Peyer's patch (tissue), 4 donors: ENCODE data around the gene INPP5A. TPM values are rescaled to one million over a fixed set of nuclear protein-coding genes. Genes with fewer than 3 reads are reported as not detected.

Experiments
- DNase-seq, 3 donors: peaks; one replicate each; pipeline ENCODE4 v3.0.0-alpha.2; 2017 to 2019
- H3K27ac ChIP-seq, 4 donors: fragments of 200-600 bp; sonication (generic); one replicate each; pipeline ENCODE4 v1.5.1; 2016 to 2019
- H3K27me3 ChIP-seq, 2 donors: fragments of 200-600 bp; sonication (generic); one replicate each; pipeline ENCODE4 v1.5.1; 2019
- H3K36me3 ChIP-seq, 3 donors: fragments of 200-600 bp; sonication (generic); one replicate each; pipeline ENCODE4 v1.5.1; 2016 to 2019
- H3K4me1 ChIP-seq, 4 donors: fragments of 200-600 bp; sonication (generic); one replicate each; pipeline ENCODE4 v1.5.1; 2016 to 2019
- H3K4me3 ChIP-seq, 4 donors: fragments of 200-600 bp; sonication (generic); 1 replicate in 3 of 4; 2 replicates in 1 of 4; pipeline ENCODE4 v1.5.1; 2016 to 2019; ENCODE audit warnings: mild to moderate bottlenecking in 1 of 4
- H3K9me3 ChIP-seq, 4 donors: fragments of 200-600 bp; sonication (generic); one replicate each; pipeline ENCODE4 v1.5.1; 2016 to 2019; ENCODE audit warnings: mild to moderate bottlenecking in 1 of 4
- POLR2A ChIP-seq, 2 donors: fragments of 450-650 bp; IDR thresholded peaks; one replicate each; pipeline ENCODE4 v1.5.1; 2017; ENCODE audit warnings: antibody characterized with exemption in 2 of 2, mild to moderate bottlenecking in 2 of 2, moderate library complexity in 2 of 2
- total RNA-seq, 4 donors: library from RNA; depleted of rRNA; stranded (reverse); fragments of >200 nt; gene quantifications; one replicate each; pipeline ENCODE4 v1.1.0, GENCODE V29; 2016
- TF ChIP-seq, protein P1 (sequence below), 6 experiments: fragments of 450-650 bp in 4 of 6; fragments of 200-600 bp in 2 of 6; sonication (generic) in 1 of 6; IDR thresholded peaks; one replicate each; pipeline ENCODE4 v1.5.1; 2017 to 2019; ENCODE audit warnings: antibody characterized with exemption in 6 of 6, mild to moderate bottlenecking in 3 of 6, moderate library complexity in 1 of 6

INPP5A gene
- total RNA-seq, 4 donors from 2014 or later, result 33.8 to 76.4 (median 38.1) TPM

DNA sequence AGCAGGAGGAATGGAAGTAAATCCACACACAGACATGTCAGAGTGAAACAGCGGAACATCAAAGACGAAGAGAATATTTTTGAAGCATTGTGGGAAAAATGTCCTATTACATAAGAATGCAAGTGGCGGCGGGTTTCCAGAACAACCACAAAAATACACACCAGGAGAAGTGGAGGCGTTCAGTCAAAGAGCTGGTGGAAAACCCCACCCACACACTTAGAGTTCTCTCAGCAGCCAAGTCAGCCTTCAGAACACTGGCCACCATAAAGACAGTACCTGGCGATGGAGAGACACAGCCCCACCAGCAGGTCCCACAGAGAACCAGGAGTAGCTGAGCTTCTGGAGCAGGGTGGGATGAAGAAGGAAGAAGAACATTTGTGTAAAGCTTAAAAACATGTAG lies 224.7 kb downstream of the INPP5A start:
- DNase-seq, result no peak
- Histone ChIP-seq H3K4me1 (no peaks in the 10 kb centered on the region), H3K27ac (no peak overlapping the region), H3K27me3 (no peaks in the 10 kb centered on the region), H3K4me3 (no peak overlapping the region), H3K9me3 (no peaks in the 10 kb centered on the region), H3K36me3 (peaks cover 0 to 16% (median 0%) of the 10 kb centered on the region in 3 donors)
- TF ChIP-seq, protein P1, sequence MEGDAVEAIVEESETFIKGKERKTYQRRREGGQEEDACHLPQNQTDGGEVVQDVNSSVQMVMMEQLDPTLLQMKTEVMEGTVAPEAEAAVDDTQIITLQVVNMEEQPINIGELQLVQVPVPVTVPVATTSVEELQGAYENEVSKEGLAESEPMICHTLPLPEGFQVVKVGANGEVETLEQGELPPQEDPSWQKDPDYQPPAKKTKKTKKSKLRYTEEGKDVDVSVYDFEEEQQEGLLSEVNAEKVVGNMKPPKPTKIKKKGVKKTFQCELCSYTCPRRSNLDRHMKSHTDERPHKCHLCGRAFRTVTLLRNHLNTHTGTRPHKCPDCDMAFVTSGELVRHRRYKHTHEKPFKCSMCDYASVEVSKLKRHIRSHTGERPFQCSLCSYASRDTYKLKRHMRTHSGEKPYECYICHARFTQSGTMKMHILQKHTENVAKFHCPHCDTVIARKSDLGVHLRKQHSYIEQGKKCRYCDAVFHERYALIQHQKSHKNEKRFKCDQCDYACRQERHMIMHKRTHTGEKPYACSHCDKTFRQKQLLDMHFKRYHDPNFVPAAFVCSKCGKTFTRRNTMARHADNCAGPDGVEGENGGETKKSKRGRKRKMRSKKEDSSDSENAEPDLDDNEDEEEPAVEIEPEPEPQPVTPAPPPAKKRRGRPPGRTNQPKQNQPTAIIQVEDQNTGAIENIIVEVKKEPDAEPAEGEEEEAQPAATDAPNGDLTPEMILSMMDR (IDR thresholded peaks at IDR 0.05), result no peak
- TF ChIP-seq POLR2A (IDR thresholded peaks at IDR 0.05), result no peak

DNA sequence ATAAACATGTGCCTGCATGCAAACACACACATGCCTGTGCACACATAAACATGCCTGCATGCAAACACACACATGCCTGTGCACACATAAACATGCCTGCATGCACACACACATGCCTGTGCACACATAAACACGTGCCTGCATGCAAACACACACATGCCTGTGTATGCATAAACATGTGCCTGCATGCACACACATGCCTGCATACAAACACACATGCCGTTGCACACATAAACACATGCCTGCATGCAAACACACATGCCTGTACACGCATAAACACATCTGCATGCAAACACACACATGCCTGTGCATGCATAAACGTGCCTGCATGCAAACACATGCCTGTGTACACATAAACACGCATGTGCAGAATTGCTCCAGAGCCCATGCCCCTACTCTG lies 226.0 kb downstream of the INPP5A start:
- Histone ChIP-seq H3K4me3 (no peak overlapping the region), H3K27ac (no peak overlapping the region), H3K36me3 (peaks cover 0 to 14% (median 0%) of the 10 kb centered on the region in 3 donors), H3K9me3 (no peaks in the 10 kb centered on the region), H3K27me3 (no peaks in the 10 kb centered on the region), H3K4me1 (no peaks in the 10 kb centered on the region)
- no peak for DNase-seq
- TF ChIP-seq, protein P1 (IDR thresholded peaks at IDR 0.05), result no peak
- no peak for TF ChIP-seq POLR2A (IDR thresholded peaks at IDR 0.05)

DNA sequence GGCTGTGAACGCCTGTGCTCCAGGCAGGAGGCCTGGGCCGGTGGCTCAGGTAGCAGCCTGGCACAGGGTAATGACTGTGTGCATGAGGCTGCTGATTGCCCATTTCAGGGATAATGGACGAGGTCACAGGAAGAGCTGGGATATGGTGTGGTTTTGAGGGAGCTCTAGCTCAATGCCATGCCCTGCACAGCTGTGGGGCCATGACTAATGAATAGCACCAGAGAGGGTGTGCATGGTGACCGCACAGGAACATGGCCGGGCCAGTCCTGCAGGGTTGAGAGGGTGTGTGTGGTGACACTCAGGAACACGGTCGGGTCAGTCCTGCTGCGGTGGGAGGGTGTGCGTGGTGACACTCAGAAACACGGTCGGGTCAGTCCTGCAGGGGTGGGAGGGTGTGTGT lies 226.5 kb downstream of the INPP5A start:
- Histone ChIP-seq H3K36me3 (peaks cover 0 to 17% (median 0%) of the 10 kb centered on the region in 3 donors), H3K27me3 (no peaks in the 10 kb centered on the region)
- TF ChIP-seq, protein P1 (IDR thresholded peaks at IDR 0.05), result no peak
- TF ChIP-seq POLR2A (IDR thresholded peaks at IDR 0.05), result no peak

DNA sequence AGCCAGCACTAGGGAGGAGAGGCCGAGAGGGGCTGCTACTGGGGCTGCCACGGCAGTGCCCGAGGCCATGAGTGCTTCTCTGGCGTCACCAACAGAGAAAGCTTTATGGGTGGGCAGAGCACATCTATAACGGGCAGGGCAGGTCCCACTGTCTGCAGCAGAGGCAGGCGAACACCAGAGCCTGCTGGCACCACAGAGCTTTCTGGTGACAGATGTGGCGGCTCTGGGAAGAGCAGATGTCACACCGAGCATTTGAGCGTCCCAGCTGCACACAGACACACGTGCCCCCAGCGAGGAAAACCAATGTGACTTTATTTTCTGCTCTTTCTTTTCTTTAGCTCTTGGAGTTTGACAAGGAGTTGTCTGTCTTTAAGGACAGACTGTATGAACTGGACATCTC lies 227.8 kb downstream of the INPP5A start:
- Histone ChIP-seq H3K27ac (no peak overlapping the region), H3K27me3 (no peaks in the 10 kb centered on the region), H3K4me1 (no peaks in the 10 kb centered on the region), H3K4me3 (no peak overlapping the region), H3K36me3 (peaks cover 0 to 12% (median 0%) of the 10 kb centered on the region in 3 donors), H3K9me3 (no peaks in the 10 kb centered on the region)
- TF ChIP-seq, protein P1 (IDR thresholded peaks at IDR 0.05), result no peak
- no peak for TF ChIP-seq POLR2A (IDR thresholded peaks at IDR 0.05)
- no peak for DNase-seq

More for the DNA sequence above, 226.5 kb downstream of the INPP5A start:
- Histone ChIP-seq H3K27ac (no peak overlapping the region), H3K4me1 (no peaks in the 10 kb centered on the region), H3K9me3 (no peaks in the 10 kb centered on the region), H3K4me3 (no peak overlapping the region)
- no peak for DNase-seq

DNA sequence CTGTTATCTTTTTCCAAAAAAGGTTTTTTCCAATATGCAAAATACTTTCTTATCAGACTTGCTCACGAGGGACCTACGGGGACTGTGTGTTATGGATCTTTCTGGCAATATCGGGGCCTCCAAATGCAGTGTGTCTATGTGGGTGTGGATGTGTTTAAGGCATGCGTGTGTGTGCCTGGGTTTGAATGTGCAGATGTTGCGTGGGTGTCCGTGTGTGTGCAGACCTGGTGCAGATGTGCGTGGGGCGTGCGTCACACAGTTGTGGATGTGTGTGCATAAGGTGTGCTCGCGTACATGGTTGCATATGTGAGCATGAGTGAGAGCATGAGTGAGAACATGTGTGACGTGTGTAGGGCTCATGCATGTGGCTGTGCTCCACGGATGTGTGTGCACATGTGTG lies 228.7 kb downstream of the INPP5A start:
- H3K36me3 ChIP-seq, result peaks cover 0 to 13% (median 0%) of the 10 kb centered on the region in 3 donors
- no peak for DNase-seq
- H3K27ac ChIP-seq, result no peak overlapping the region
- H3K27me3 ChIP-seq, result no peaks in the 10 kb centered on the region
- no peaks in the 10 kb centered on the region for H3K4me1 ChIP-seq
- no peak overlapping the region for H3K4me3 ChIP-seq
- TF ChIP-seq POLR2A (IDR thresholded peaks at IDR 0.05), result no peak
- TF ChIP-seq, protein P1 (IDR thresholded peaks at IDR 0.05), result no peak
- H3K9me3 ChIP-seq, result no peaks in the 10 kb centered on the region
